CD4-positive, alpha-beta memory T cell (primary cell): ENCODE data around the gene XPO6. TPM values are rescaled to one million over a fixed set of nuclear protein-coding genes. Genes with fewer than 3 reads are reported as not detected.

Source experiments
- CTCF ChIA-PET: fragments of 350-600 bp; sonication (Branson Sonifier 250); formaldehyde crosslinking; loops from one replicate; lab custom pipeline; 2021; ENCODE audit warnings: inconsistent platforms; ENCODE audit not compliant: partially characterized antibody; lab: Charles Lee
- POLR2A ChIA-PET: fragments of 350-600 bp; sonication (Branson Sonifier 250); formaldehyde crosslinking; loops from one replicate; lab custom pipeline; 2021; ENCODE audit not compliant: partially characterized antibody; lab: Charles Lee
- DNase-seq, 5 donors: peaks; one replicate each; pipeline versions ENCODE4 v3.0.0 to v3.0.0-alpha.2; 2020 to 2022; ENCODE audit warnings: mixed read lengths in 1 of 5
- H3K27ac ChIP-seq: one replicate; pipeline ENCODE4 v1.7.0; 2013; ENCODE audit warnings: low read depth, low read length
- H3K27me3 ChIP-seq: 2 replicates; pipeline ENCODE4 v1.7.0; 2013; ENCODE audit warnings: mild to moderate bottlenecking, low read length, moderate library complexity; ENCODE audit not compliant: insufficient read depth
- H3K36me3 ChIP-seq: 2 replicates; pipeline ENCODE4 v1.7.0; 2013; ENCODE audit warnings: mild to moderate bottlenecking, low read length, moderate library complexity; ENCODE audit not compliant: insufficient read depth
- H3K4me1 ChIP-seq: 2 replicates; pipeline ENCODE4 v1.7.0; 2013; ENCODE audit warnings: mild to moderate bottlenecking, low read length, moderate library complexity; ENCODE audit not compliant: insufficient read depth
- H3K4me3 ChIP-seq, 2 donors: one replicate each; pipeline ENCODE4 v1.7.0; 2013; ENCODE audit warnings: low read length in 2 of 2, mild to moderate bottlenecking in 1 of 2
- H3K9me3 ChIP-seq, 2 donors: one replicate each; pipeline ENCODE4 v1.7.0; 2013; ENCODE audit warnings: low read length in 2 of 2, control low read depth in 1 of 2; ENCODE audit not compliant: control insufficient read depth in 1 of 2
- H3K27ac Mint-ChIP-seq, 7 donors: one replicate each; pipeline ENCODE4 v1.8.0; 2020 to 2021; ENCODE audit warnings: mixed read lengths in 7 of 7, mild to moderate bottlenecking in 6 of 7, inconsistent platforms in 3 of 7, moderate library complexity in 3 of 7
- H3K27me3 Mint-ChIP-seq, 2 donors: one replicate each; pipeline ENCODE4 v1.8.0; 2020 to 2021; ENCODE audit warnings: mixed read lengths in 2 of 2
- H3K36me3 Mint-ChIP-seq, 2 donors: one replicate each; pipeline ENCODE4 v1.8.0; 2020 to 2021; ENCODE audit warnings: mixed read lengths in 2 of 2, inconsistent platforms in 1 of 2, mild to moderate bottlenecking in 1 of 2
- H3K4me1 Mint-ChIP-seq, 4 donors: one replicate each; pipeline ENCODE4 v1.8.0; 2020 to 2021; ENCODE audit warnings: mixed read lengths in 4 of 4, mild to moderate bottlenecking in 1 of 4
- H3K4me3 Mint-ChIP-seq, 8 donors: one replicate each; pipeline ENCODE4 v1.8.0; 2020 to 2021; ENCODE audit warnings: mixed read lengths in 8 of 8, mild to moderate bottlenecking in 7 of 8, moderate library complexity in 6 of 8, inconsistent platforms in 3 of 8
- H3K9me3 Mint-ChIP-seq, 8 donors: one replicate each; pipeline ENCODE4 v1.8.0; 2020 to 2021; ENCODE audit warnings: mixed read lengths in 8 of 8, mild to moderate bottlenecking in 5 of 8, inconsistent platforms in 3 of 8, moderate library complexity in 1 of 8
- intact Hi-C: fragments of 100-400 bp; cut with micrococcal nuclease; formaldehyde crosslinking; loops from one replicate; pipeline ENCODE4 v1.15.1; 2023
- polyA plus RNA-seq, 2 donors: library from polyadenylated mRNA; unstranded; fragments of 300-500 nt; fragmentation: Illumina TruSeq; gene quantifications; one replicate each; pipeline ENCODE4 v1.2.3, GENCODE V29; 2021
- total RNA-seq, 2 experiments: library from RNA; stranded (reverse); gene quantifications; one replicate each; pipeline ENCODE4 v1.2.3, GENCODE V29; 2021

The XPO6 gene
- total and polyA plus RNA-seq, 4 experiments from 2014 or later, result 35.7 to 350 (median 219) TPM

DNA sequence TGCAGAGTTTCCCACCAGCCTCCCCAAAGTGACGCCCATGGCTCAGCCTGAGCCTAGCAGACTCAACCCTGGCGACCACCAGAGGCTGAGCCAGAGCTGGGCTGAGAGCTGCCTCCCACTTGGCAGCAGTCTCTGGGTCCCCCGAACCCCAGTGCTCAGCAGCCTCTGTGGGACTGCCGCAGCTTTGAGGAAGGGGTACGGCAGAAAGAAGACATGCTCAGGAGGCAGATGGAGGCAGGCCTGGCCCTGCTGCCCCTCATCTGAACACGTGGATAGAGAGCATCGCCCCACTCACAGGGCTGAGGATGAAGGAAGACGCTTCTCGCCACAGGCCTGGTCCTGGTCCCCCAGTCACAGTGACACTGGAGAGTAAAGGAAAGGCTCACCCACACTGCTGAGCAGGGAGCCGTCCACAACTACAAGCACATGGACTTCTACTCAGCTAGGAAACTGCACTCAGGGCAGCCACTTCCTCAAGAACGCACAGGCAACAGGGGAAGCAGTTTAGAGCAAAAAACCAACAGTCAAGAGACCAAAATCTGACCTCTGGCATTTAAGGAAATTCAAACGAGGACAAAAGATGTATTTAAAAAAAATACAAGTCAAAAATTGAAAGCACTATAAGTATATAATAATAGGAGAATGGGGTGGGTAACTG, 103.0 kb downstream of the XPO6 start:
- Histone ChIP-seq H3K36me3 (peaks cover 94% of the 10 kb centered on the region), H3K27ac (no peak overlapping the region), H3K4me1 (peaks cover 7% of the 10 kb centered on the region), H3K4me3 (no peak overlapping the region), H3K9me3 (no peaks in the 10 kb centered on the region), H3K27me3 (no peaks in the 10 kb centered on the region)
- H3K27ac Mint-ChIP-seq, result no peak overlapping the region
- no peaks in the 10 kb centered on the region for H3K27me3 Mint-ChIP-seq
- no peaks in the 10 kb centered on the region for H3K9me3 Mint-ChIP-seq
- no peak for DNase-seq
- intact Hi-C loops, result no loop called here
- CTCF ChIA-PET, result no interaction called here
- POLR2A ChIA-PET, result interaction anchor here (0.5 kb wide), 1 partner anchor 159 kb away, joined by 3 read pairs; no protein-coding TSS in a partner anchor
- H3K4me3 Mint-ChIP-seq, result no peak overlapping the region
- peaks cover 8 to 15% (median 11%) of the 10 kb centered on the region in 4 donors for H3K4me1 Mint-ChIP-seq
- peaks cover 76 to 93% of the 10 kb centered on the region in 2 donors for H3K36me3 Mint-ChIP-seq

DNA sequence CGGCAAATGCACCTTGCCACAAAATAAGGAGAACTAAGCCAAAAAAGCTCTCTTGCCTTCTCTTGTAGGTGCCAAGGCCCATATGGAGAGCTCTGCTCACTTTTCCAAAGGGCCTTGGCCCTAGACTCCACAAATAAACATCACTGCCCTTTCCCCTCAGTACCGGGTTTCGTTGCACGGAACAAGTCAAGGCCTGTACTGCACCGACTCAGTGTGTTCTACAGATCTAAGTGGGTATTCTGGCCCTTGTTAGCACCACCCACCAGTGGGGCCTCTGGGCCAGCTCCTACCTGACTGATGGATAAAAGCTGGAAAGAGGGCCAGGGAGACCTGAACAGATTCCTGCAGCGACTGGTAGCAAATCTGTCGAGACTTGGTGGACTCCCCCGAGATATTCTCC, 104.5 kb downstream of the XPO6 start:
- Mint-ChIP-seq H3K4me3 (no peak overlapping the region), H3K36me3 (peaks cover 77 to 95% of the 10 kb centered on the region in 2 donors), H3K9me3 (no peaks in the 10 kb centered on the region), H3K27ac (no peak overlapping the region), H3K27me3 (no peaks in the 10 kb centered on the region), H3K4me1 (peaks cover 8 to 12% (median 10%) of the 10 kb centered on the region in 4 donors)
- ChIA-PET POLR2A (no interaction called here), CTCF (no interaction called here)
- peaks cover 98% of the 10 kb centered on the region for H3K36me3 ChIP-seq
- H3K4me1 ChIP-seq, result peaks cover 7% of the 10 kb centered on the region
- H3K4me3 ChIP-seq, result no peak overlapping the region
- no peak for DNase-seq
- no peak overlapping the region for H3K27ac ChIP-seq
- no peaks in the 10 kb centered on the region for H3K27me3 ChIP-seq
- no peaks in the 10 kb centered on the region for H3K9me3 ChIP-seq
- intact Hi-C loops, result no loop called here

DNA sequence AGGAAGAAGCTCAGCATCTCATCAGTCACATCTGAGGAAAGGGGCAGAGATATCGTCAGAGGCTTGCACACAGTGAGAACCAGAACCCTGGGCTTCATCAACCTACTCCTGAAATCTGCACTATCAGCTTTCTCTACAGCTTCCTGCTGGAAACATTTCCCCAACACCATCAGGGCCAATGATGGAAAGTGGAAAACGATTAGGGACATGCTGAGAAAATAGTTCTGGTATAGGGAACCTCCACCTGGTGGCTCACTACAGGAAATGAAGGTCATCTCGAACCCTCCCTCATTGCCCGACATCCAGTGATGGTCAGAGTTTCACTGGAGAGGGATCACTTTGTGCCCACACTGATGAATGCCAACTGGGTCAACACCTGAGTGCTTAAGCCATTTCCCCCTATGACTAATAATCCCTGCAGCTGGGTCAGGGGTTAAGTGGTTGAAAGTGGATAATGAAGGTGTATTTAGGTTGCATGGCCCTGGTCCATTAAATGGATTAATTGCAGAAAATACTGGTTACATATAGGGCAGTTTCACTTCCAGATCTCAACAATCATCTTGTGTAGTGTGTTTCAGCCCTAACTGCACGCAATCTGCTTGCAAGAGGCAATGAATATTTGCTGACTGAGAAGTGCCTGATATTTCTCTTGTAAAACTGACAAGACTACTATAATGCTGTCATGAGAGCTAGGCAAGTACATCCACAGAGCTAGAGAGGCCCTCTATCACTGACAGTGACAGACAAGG, 105.1 kb downstream of the XPO6 start:
- POLR2A ChIA-PET, result no interaction called here
- Histone ChIP-seq H3K4me3 (no peak overlapping the region), H3K27ac (no peak overlapping the region), H3K36me3 (peaks cover 98% of the 10 kb centered on the region), H3K27me3 (no peaks in the 10 kb centered on the region), H3K4me1 (peaks cover 7% of the 10 kb centered on the region), H3K9me3 (no peaks in the 10 kb centered on the region)
- Mint-ChIP-seq H3K27ac (peak overlapping the region in 1 of 7 donors; percentile 36), H3K36me3 (peaks cover 82 to 95% of the 10 kb centered on the region in 2 donors), H3K27me3 (no peaks in the 10 kb centered on the region), H3K4me3 (no peak overlapping the region), H3K9me3 (no peaks in the 10 kb centered on the region), H3K4me1 (peaks cover 8 to 12% (median 10%) of the 10 kb centered on the region in 4 donors)
- no peak for DNase-seq
- CTCF ChIA-PET, result no interaction called here
- intact Hi-C loops, result no loop called here

DNA sequence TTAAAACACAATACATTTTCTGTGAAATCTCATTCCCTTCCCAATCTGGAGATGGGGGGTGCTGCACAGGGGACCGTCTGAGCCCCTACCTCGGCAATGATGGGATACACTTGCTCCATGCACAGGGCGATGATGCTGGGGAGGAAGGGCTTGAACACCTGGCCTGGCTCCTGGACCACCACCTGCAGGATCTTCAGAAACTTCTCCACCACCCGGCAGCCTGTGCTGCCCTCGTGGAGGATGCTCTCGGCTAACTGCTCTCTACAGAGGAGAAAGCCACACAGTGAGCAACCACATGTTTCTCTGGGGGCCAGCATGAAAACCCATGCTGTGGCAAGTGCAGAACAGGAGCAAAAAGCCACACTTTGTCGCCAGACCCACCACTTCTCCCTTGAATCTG, 105.8 kb downstream of the XPO6 start:
- Mint-ChIP-seq H3K36me3 (peaks cover 80 to 93% of the 10 kb centered on the region in 2 donors), H3K4me1 (peaks cover 8 to 12% (median 10%) of the 10 kb centered on the region in 4 donors), H3K27me3 (no peaks in the 10 kb centered on the region), H3K4me3 (no peak overlapping the region), H3K27ac (peak overlapping the region in 3 of 7 donors; percentile 36 to 65 (median 58)), H3K9me3 (no peaks in the 10 kb centered on the region)
- Histone ChIP-seq H3K4me3 (no peak overlapping the region), H3K9me3 (no peaks in the 10 kb centered on the region), H3K36me3 (peaks cover 99% of the 10 kb centered on the region), H3K4me1 (peaks cover 7% of the 10 kb centered on the region), H3K27ac (no peak overlapping the region), H3K27me3 (no peaks in the 10 kb centered on the region)
- intact Hi-C loops, result no loop called here
- no peak for DNase-seq
- ChIA-PET CTCF (no interaction called here), POLR2A (no interaction called here)

DNA sequence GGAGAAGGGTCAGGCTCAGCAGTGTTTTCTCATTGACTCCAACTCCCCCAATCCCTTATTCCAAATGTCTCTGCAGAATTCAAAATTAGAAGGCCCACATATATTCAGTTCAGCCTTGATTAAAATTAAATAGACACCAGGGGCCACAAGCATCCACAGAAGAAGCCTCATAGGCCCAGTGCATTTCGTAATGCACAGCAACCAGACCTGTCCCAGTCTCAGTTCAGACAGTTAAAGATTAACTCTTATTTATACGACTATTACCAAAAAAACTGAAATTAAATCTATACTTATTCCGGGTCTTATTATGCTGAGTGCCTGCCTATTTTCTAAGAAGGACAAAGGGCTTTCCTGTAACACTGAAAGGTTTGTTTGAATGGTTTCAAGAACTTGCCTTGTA, 106.5 kb downstream of the XPO6 start:
- Histone ChIP-seq H3K36me3 (peaks cover 99% of the 10 kb centered on the region), H3K4me3 (no peak overlapping the region), H3K27ac (no peak overlapping the region), H3K9me3 (no peaks in the 10 kb centered on the region), H3K4me1 (peaks cover 5% of the 10 kb centered on the region), H3K27me3 (no peaks in the 10 kb centered on the region)
- H3K27me3 Mint-ChIP-seq, result no peaks in the 10 kb centered on the region
- POLR2A ChIA-PET, result no interaction called here
- H3K27ac Mint-ChIP-seq, result peak overlapping the region in 1 of 7 donors; percentile 14
- DNase-seq, result no peak
- CTCF ChIA-PET, result no interaction called here
- peaks cover 2 to 8% (median 7%) of the 10 kb centered on the region in 4 donors for H3K4me1 Mint-ChIP-seq
- no peak overlapping the region for H3K4me3 Mint-ChIP-seq
- intact Hi-C loops, result no loop called here
- H3K9me3 Mint-ChIP-seq, result no peaks in the 10 kb centered on the region
- peaks cover 80 to 93% of the 10 kb centered on the region in 2 donors for H3K36me3 Mint-ChIP-seq

DNA sequence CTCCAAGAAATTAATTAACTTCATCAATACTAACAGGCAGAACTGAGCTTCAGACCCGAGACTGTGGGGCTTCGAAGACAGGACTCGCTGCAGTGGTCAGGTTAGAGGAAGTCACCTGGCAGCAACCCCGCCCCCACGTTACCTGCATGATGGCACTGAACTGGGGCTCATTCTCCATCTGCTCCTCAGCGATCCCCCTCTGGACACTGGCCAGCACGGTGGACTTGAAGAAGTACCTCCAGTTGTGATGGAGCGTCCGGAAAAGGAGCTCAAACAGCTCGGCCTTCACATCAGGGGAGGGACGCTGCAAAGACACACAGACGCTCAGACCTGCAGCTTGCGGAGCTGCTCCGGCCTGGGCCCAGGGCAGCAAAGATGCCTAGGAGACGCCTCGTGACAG, 107.4 kb downstream of the XPO6 start:
- H3K27ac Mint-ChIP-seq, result no peak overlapping the region
- H3K4me1 ChIP-seq, result no peaks in the 10 kb centered on the region

DNA sequence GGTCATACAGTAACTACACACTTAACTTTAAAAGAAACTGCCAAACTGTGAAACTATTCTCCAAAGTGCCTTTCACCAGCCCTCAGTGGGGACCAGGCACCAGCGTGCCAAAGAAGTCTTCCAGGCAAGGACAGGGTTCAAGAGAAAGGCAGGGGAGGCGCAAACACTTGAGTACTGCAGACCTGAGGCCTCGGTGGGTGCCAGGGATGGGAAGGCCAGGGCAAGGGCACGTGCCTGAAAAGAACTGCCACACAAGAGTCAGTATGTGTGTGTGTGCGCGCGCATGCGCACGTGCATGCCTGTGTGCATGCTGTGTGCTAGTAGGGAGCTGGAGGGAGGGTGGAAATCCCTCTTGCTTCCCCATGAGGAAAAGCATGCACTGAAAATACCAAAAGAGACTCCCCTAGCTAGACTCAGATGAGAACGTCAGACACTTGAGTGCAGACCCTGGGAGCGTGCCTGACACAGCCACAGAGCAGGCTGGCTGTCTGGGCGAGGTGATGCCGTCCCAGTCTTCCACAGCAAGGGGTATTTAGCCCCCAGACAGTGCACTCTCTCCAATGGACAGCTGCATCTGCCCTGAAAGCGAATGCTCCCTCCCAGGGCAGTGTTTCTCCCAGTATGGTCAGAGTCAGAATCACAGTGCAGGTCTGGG, 108.1 kb downstream of the XPO6 start:
- ChIA-PET CTCF (no interaction called here), POLR2A (no interaction called here)
- Mint-ChIP-seq H3K27me3 (no peaks in the 10 kb centered on the region), H3K4me1 (peaks cover 0 to 6% (median 0%) of the 10 kb centered on the region in 4 donors), H3K36me3 (peaks cover 77 to 95% of the 10 kb centered on the region in 2 donors), H3K9me3 (no peaks in the 10 kb centered on the region), H3K4me3 (no peak overlapping the region), H3K27ac (peak overlapping the region in 1 of 7 donors; percentile 68)
- Histone ChIP-seq H3K9me3 (no peaks in the 10 kb centered on the region), H3K27ac (no peak overlapping the region), H3K36me3 (peaks cover 98% of the 10 kb centered on the region), H3K4me3 (no peak overlapping the region), H3K4me1 (no peaks in the 10 kb centered on the region), H3K27me3 (no peaks in the 10 kb centered on the region)
- intact Hi-C loops, result no loop called here
- no peak for DNase-seq

More for the DNA sequence above, 107.4 kb downstream of the XPO6 start:
- Histone ChIP-seq H3K4me3 (no peak overlapping the region), H3K9me3 (no peaks in the 10 kb centered on the region), H3K27ac (no peak overlapping the region), H3K36me3 (peaks cover 99% of the 10 kb centered on the region), H3K27me3 (no peaks in the 10 kb centered on the region)
- Mint-ChIP-seq H3K27me3 (no peaks in the 10 kb centered on the region), H3K4me1 (peaks cover 0 to 7% (median 2%) of the 10 kb centered on the region in 4 donors), H3K36me3 (peaks cover 76 to 93% of the 10 kb centered on the region in 2 donors), H3K4me3 (no peak overlapping the region), H3K9me3 (no peaks in the 10 kb centered on the region)
- POLR2A ChIA-PET, result interaction anchor here (0.6 kb wide), 1 partner anchor 84 kb away, joined by 3 read pairs; no protein-coding TSS in a partner anchor
- no peak for DNase-seq
- CTCF ChIA-PET, result no interaction called here
- intact Hi-C loops, result no loop called here
